Fibroblast of skin of left biceps (primary cell): ENCODE measurements around the gene BCL2L13.

ENCODE experiments used
- DNase-seq, 2 experiments: peaks; one replicate each; pipeline ENCODE4 v3.0.0-alpha.2; 2013; ENCODE audit warnings: low read depth in 2 of 2

Gene BCL2L13

GRCh38 chr22:17638432-17639246, at the start of gene BCL2L13:
Gene BCL2L13, plus strand, starts transcription at chr22:17638757. Its CDS starts 16,955 bp downstream, at chr22:17655712.
- DNase-seq = peak; percentile 49 to 56

GRCh38 chr22:17589810-17590375, 48.7 kb upstream of the BCL2L13 start:
- no peak for DNase-seq

- no peak for DNase-seq
Observed at GRCh38 chr22:17590586-17590985, 48.0 kb upstream of the BCL2L13 start.

GRCh38 chr22:17592201-17592600, 46.4 kb upstream of the BCL2L13 start:
- DNase-seq = no peak

- DNase-seq = no peak
Observed at GRCh38 chr22:17596226-17596625, 42.3 kb upstream of the BCL2L13 start.

- DNase-seq = no peak
Observed at GRCh38 chr22:17597217-17597616, 41.3 kb upstream of the BCL2L13 start.

- no peak for DNase-seq
Observed at GRCh38 chr22:17598318-17598717, 40.2 kb upstream of the BCL2L13 start.

GRCh38 chr22:17601031-17601430, 37.5 kb upstream of the BCL2L13 start:
- DNase-seq = no peak

GRCh38 chr22:17603668-17604067, 34.9 kb upstream of the BCL2L13 start:
- DNase-seq = no peak

GRCh38 chr22:17606496-17606895, 32.1 kb upstream of the BCL2L13 start:
- peak in 1 of 2 experiments; percentile 27 for DNase-seq

- no peak for DNase-seq
Observed at GRCh38 chr22:17607891-17608521, 30.6 kb upstream of the BCL2L13 start.

- no peak for DNase-seq
Observed at GRCh38 chr22:17612057-17612456, 26.5 kb upstream of the BCL2L13 start.

GRCh38 chr22:17613280-17613679, 25.3 kb upstream of the BCL2L13 start:
- DNase-seq = no peak

GRCh38 chr22:17627961-17628405, 10.6 kb upstream of the BCL2L13 start:
- DNase-seq = no peak

GRCh38 chr22:17628406-17629172, 10.0 kb upstream of the BCL2L13 start, which contains the start of gene ATP6V1E1:
Gene ATP6V1E1, minus strand, starts transcription at chr22:17628749. Its CDS starts 114 bp downstream, at chr22:17628635.
- DNase-seq = peak; percentile 82 to 84

GRCh38 chr22:17629173-17629489, 9.4 kb upstream of the BCL2L13 start:
- no peak for DNase-seq

- DNase-seq = no peak
Observed at GRCh38 chr22:17629641-17630040, 8.9 kb upstream of the BCL2L13 start.

GRCh38 chr22:17631076-17631565, 7.4 kb upstream of the BCL2L13 start:
- DNase-seq = no peak

GRCh38 chr22:17633217-17633997, 5.2 kb upstream of the BCL2L13 start:
- DNase-seq = peak; percentile 48 to 56

- DNase-seq = no peak
Observed at GRCh38 chr22:17633998-17634323, 4.6 kb upstream of the BCL2L13 start.

- DNase-seq = no peak
Observed at GRCh38 chr22:17634696-17635095, 3.9 kb upstream of the BCL2L13 start.
